DND-41 (cell line): Measurements from ENCODE around the gene NRIP1.

Source experiments
- ATAC-seq: fragments of 200-7000 bp; cut with Tn5 transposase; 3 replicates; pipeline ENCODE4 v1.9.1; 2021; ENCODE audit warnings: low read depth; ENCODE audit not compliant: insufficient read depth
- DNase-seq: peaks from one replicate; pipeline ENCODE4 v3.0.0-alpha.2; 2020
- H2AFZ ChIP-seq: 2 replicates; pipeline ENCODE4 v1.6.0; 2012; ENCODE audit warnings: low read depth, low read length
- H3K27ac ChIP-seq: 2 replicates; pipeline ENCODE4 v1.5.1; 2012; ENCODE audit warnings: low read length, inconsistent platforms
- H3K27me3 ChIP-seq: fragments of 200-600 bp; sonication (generic); 2 replicates; pipeline ENCODE4 v1.6.0; 2012; ENCODE audit warnings: low read length, mild to moderate bottlenecking, inconsistent platforms; ENCODE audit not compliant: insufficient read depth, poor library complexity
- H3K36me3 ChIP-seq: 2 replicates; pipeline ENCODE4 v1.5.1; 2012; ENCODE audit warnings: low read length, inconsistent platforms; ENCODE audit not compliant: insufficient read depth
- H3K4me1 ChIP-seq: 2 replicates; pipeline ENCODE4 v1.5.1; 2012; ENCODE audit warnings: mild to moderate bottlenecking, low read length; ENCODE audit not compliant: insufficient read depth
- H3K4me2 ChIP-seq: 2 replicates; pipeline ENCODE4 v1.6.0; 2012; ENCODE audit warnings: mild to moderate bottlenecking, moderate library complexity, low read length, inconsistent platforms; ENCODE audit not compliant: insufficient read depth
- H3K4me3 ChIP-seq, 2 experiments: fragments of 200-600 bp in 1 of 2; shearing (Covaris generic) in 1 of 2; 2 replicates each; pipeline ENCODE4 v1.5.1; 2012 to 2016; ENCODE audit warnings: inconsistent platforms in 2 of 2, low read length in 2 of 2, mild to moderate bottlenecking in 2 of 2, low read depth in 1 of 2, moderate library complexity in 1 of 2
- H3K79me2 ChIP-seq: 2 replicates; pipeline ENCODE4 v1.6.0; 2012; ENCODE audit warnings: low read length, inconsistent platforms; ENCODE audit not compliant: insufficient read depth
- H3K9ac ChIP-seq: 2 replicates; pipeline ENCODE4 v1.6.0; 2012; ENCODE audit warnings: low read depth, mild to moderate bottlenecking, inconsistent platforms, low read length, moderate library complexity
- H3K9me3 ChIP-seq: 2 replicates; pipeline ENCODE4 v1.5.1; 2012; ENCODE audit warnings: low read length, moderate library complexity, mild to moderate bottlenecking, inconsistent platforms; ENCODE audit not compliant: insufficient read depth, severe bottlenecking
- H4K20me1 ChIP-seq: 2 replicates; pipeline ENCODE4 v1.6.0; 2012; ENCODE audit warnings: low read length; ENCODE audit not compliant: insufficient read depth
- EZH2 ChIP-seq: IDR thresholded peaks from 3 replicates; pipeline ENCODE4 v1.6.1; 2012; ENCODE audit warnings: borderline replicate concordance, low read depth, mild to moderate bottlenecking, moderate library complexity, low read length, inconsistent platforms; ENCODE audit not compliant: severe bottlenecking
- TF ChIP-seq, protein P1 (sequence below): IDR thresholded peaks from 2 replicates; pipeline ENCODE4 v1.5.1; 2012; ENCODE audit warnings: borderline replicate concordance, low read length, moderate library complexity, mild to moderate bottlenecking; ENCODE audit not compliant: poor library complexity, severe bottlenecking; ENCODE audit errors: extremely low read depth

NRIP1 gene

DNA sequence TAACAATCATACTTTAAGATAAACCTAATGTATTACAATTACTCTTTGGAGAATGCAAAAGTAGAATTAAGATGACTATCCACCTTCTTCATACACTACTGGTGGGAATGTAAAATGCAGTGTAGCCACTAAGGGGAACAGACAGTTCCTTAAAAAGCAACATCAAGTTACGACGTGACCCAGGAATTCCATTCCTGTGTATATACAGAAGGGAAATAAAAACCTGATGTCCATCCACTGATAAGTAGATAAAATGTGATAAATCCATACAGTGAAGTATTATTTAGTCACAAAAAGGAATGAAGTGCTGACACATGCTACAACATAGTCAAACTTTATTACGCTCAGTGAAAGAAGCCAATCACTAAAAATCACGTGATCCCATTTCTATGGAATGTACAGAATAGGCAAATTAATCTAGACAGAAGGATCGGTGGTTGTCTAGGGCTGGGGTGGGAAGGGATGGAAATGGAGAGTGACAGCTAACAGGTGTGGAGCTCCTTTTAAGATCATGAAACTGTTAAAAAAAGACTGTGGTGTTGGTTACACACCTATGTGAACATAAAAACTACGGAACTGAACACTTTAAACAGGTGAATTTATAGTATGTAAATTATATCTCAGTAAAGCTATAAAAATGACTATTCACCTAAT is 42.1 kb downstream of the NRIP1 start:
- TF ChIP-seq EZH2: no peak
- TF ChIP-seq, protein P1, sequence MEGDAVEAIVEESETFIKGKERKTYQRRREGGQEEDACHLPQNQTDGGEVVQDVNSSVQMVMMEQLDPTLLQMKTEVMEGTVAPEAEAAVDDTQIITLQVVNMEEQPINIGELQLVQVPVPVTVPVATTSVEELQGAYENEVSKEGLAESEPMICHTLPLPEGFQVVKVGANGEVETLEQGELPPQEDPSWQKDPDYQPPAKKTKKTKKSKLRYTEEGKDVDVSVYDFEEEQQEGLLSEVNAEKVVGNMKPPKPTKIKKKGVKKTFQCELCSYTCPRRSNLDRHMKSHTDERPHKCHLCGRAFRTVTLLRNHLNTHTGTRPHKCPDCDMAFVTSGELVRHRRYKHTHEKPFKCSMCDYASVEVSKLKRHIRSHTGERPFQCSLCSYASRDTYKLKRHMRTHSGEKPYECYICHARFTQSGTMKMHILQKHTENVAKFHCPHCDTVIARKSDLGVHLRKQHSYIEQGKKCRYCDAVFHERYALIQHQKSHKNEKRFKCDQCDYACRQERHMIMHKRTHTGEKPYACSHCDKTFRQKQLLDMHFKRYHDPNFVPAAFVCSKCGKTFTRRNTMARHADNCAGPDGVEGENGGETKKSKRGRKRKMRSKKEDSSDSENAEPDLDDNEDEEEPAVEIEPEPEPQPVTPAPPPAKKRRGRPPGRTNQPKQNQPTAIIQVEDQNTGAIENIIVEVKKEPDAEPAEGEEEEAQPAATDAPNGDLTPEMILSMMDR: no peak

DNA sequence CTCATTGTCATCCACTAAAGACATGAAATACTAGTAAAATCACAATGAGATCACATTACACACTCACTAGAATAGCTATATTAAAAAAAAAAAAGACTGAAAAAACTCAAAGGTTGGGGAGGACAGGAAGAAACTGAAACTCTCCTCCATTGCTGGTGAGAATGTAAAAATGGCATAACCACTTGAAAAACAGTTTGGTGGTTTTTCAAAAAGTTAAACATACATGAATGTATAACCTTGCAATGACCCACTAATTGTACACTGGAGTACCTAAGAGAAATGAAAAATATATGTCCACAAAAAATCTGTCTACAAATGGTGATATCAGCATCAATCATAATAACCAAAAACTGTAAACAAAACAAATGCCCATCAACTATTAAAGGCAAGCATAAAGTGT is 44.0 kb downstream of the NRIP1 start:
- no peak overlapping the region for H3K9ac ChIP-seq
- H3K27me3 ChIP-seq: no peaks in the 10 kb centered on the region
- peaks cover 89% of the 10 kb centered on the region for H3K79me2 ChIP-seq
- ATAC-seq (peak; percentile 55; the same call in 2 of the 3 replicates), DNase-seq (no peak)
- H3K27ac ChIP-seq: no peak overlapping the region
- no peak overlapping the region for H2AFZ ChIP-seq
- no peak overlapping the region for H3K4me3 ChIP-seq
- peaks cover 18% of the 10 kb centered on the region; the same call in 1 of the 2 replicates for H4K20me1 ChIP-seq
- no peaks in the 10 kb centered on the region for H3K9me3 ChIP-seq
- peaks cover 8% of the 10 kb centered on the region; the same call in 1 of the 2 replicates for H3K4me1 ChIP-seq
- no peaks in the 10 kb centered on the region for H3K36me3 ChIP-seq
- no peak overlapping the region for H3K4me2 ChIP-seq
- TF ChIP-seq EZH2: no peak
- TF ChIP-seq, protein P1: no peak

More for the DNA sequence above, 42.1 kb downstream of the NRIP1 start:
- Histone ChIP-seq H3K9me3 (no peaks in the 10 kb centered on the region), H3K27ac (no peak overlapping the region), H3K4me3 (no peak overlapping the region), H3K79me2 (peaks cover 91% of the 10 kb centered on the region), H3K36me3 (no peaks in the 10 kb centered on the region), H3K9ac (no peak overlapping the region), H3K27me3 (no peaks in the 10 kb centered on the region), H3K4me2 (no peak overlapping the region), H4K20me1 (peaks cover 18% of the 10 kb centered on the region; the same call in 1 of the 2 replicates), H2AFZ (no peak overlapping the region), H3K4me1 (peaks cover 8% of the 10 kb centered on the region; the same call in 1 of the 2 replicates)
- ATAC-seq: no peak
- no peak for DNase-seq

DNA sequence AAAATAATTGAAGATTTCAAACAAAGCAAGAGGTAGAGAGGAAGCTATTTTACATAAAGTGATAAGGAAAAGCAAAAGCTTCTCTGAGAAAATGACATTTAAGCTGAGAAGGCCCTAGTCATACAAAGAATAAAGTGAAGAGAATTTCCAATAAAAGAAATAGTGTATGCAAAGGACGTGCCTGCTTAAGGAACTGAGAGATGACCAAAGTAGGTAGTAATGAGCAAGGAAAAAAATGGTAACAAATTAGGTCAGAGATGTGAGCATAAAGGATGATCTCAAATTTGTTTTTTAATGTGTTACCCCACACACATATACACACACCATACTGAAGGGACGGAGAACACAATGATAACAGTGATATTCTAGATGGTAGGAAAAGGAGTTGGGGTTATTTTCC is 46.4 kb downstream of the NRIP1 start:
- DNase-seq: no peak
- no peak overlapping the region for H3K4me3 ChIP-seq
- TF ChIP-seq, protein P1: no peak
- TF ChIP-seq EZH2: no peak
- H3K9ac ChIP-seq: no peak overlapping the region
- no peaks in the 10 kb centered on the region for H3K27me3 ChIP-seq
- H3K27ac ChIP-seq: no peak overlapping the region
- no peak overlapping the region for H2AFZ ChIP-seq
- peaks cover 4% of the 10 kb centered on the region; the same call in 1 of the 2 replicates for H3K36me3 ChIP-seq
- peaks cover 14% of the 10 kb centered on the region; the same call in 1 of the 2 replicates for H4K20me1 ChIP-seq
- no peak for ATAC-seq
- peaks cover 8% of the 10 kb centered on the region; the same call in 1 of the 2 replicates for H3K4me1 ChIP-seq
- peaks cover 78% of the 10 kb centered on the region for H3K79me2 ChIP-seq
- no peak overlapping the region for H3K4me2 ChIP-seq
- H3K9me3 ChIP-seq: no peaks in the 10 kb centered on the region
